ENCODE measurements around the gene POLE. TPM values are rescaled to one million over a fixed set of nuclear protein-coding genes. Genes with fewer than 3 reads are reported as not detected.

POLE gene
- total RNA-seq, 2 experiments from 2014 or later: 115 to 121 TPM

DNA sequence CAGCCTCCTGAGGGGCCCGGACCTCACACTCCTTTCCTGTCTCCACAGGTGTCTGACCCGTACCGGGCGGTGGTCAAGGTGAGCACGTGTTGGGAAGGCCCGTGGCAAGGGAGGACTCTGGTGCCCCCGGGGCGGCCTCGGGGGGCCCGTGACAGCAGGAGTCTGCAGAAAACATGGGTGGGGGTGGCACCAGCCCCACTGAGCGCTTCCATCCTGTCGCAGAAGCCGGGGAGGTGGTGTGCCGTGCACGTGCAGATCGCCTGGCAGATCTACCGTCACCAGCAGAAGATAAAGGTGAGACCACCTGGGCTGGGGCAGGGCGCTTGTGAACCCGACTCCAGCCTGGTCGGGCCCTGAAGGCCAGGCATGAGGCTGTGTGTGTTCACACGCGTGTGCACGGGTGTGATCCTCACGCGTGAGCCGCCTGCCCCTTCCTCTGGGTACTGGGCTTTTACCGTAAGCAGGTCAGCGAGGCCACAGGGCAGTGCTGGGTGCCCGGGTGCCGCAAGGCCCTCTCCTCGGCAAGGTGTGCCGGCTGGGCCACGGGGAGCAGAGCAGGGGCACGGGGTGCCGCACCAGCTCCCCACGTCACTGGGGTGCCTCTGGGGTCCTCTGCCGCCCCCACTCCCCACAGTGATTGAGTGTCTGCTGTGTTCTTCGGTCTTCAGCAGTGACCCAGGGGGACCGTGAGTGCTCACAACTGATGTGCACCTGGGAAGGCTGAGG lies 112.7 kb downstream of the POLE start:
- ATAC-seq (no peak), DNase-seq (no peak)
- H3K27ac Mint-ChIP-seq: no peak overlapping the region
- H3K36me3 Mint-ChIP-seq (ENCODE audit: low read depth): peaks cover 5% of the 10 kb centered on the region
- TF ChIP-seq, protein P1, sequence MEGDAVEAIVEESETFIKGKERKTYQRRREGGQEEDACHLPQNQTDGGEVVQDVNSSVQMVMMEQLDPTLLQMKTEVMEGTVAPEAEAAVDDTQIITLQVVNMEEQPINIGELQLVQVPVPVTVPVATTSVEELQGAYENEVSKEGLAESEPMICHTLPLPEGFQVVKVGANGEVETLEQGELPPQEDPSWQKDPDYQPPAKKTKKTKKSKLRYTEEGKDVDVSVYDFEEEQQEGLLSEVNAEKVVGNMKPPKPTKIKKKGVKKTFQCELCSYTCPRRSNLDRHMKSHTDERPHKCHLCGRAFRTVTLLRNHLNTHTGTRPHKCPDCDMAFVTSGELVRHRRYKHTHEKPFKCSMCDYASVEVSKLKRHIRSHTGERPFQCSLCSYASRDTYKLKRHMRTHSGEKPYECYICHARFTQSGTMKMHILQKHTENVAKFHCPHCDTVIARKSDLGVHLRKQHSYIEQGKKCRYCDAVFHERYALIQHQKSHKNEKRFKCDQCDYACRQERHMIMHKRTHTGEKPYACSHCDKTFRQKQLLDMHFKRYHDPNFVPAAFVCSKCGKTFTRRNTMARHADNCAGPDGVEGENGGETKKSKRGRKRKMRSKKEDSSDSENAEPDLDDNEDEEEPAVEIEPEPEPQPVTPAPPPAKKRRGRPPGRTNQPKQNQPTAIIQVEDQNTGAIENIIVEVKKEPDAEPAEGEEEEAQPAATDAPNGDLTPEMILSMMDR (IDR thresholded peaks at IDR 0.05): no peak
- POLR2A ChIA-PET: no interaction called here
- H3K4me1 Mint-ChIP-seq (ENCODE audit: low read depth): no peaks in the 10 kb centered on the region
- intact Hi-C loops (cut with micrococcal nuclease): no loop called here
- no peak overlapping the region for H3K4me3 Mint-ChIP-seq
- H3K27me3 Mint-ChIP-seq: no peaks in the 10 kb centered on the region
- CTCF ChIA-PET: interaction anchor here (1.8 kb wide), 1 partner anchor 13 kb away, joined by 4 read pairs; no protein-coding TSS in a partner anchor
- H3K9me3 Mint-ChIP-seq: no peaks in the 10 kb centered on the region

Small RNA genes lying within 50 kb of the gene (microRNA-seq; reads per million reads assigned to microRNA genes)
- 0.91 reads per million for gene MIR6763 (ENCODE audit: borderline microRNAs expressed, borderline replicate concordance)

Other genes starting within 250 kb of the POLE start
- gene FBRSL1, start 197.2 kb downstream of the POLE start, total RNA-seq: 10 to 100 TPM; 41.4 to 48.1 TPM
- gene LRCOL1, start 76.8 kb downstream of the POLE start, total RNA-seq: not detected
- not detected for gene P2RX2, start 68.6 kb downstream of the POLE start, total RNA-seq
- 10 to 100 TPM; 14.3 TPM for gene PXMP2, start 245 bp upstream of the POLE start, total RNA-seq
- gene PGAM5, start 23.5 kb upstream of the POLE start, total RNA-seq: 10 to 100 TPM; 69.6 to 73.2 TPM
- gene ANKLE2, start 74.5 kb upstream of the POLE start, total RNA-seq: 100 to 1,000 TPM; 103 to 108 TPM
- 10 to 100 TPM; 52.2 to 55.6 TPM for gene GOLGA3, start 141.5 kb upstream of the POLE start, total RNA-seq
- gene CHFR, start 200.3 kb upstream of the POLE start, total RNA-seq: 10 to 100 TPM; 40.5 to 51.2 TPM

All from activated CD8-positive, alpha-beta T cell treated with anti-CD3 and anti-CD28 coated beads for 36 hours (primary cell).